Neuronal stem cell (in vitro differentiated cells): Measurements from ENCODE around the gene MMP27.

ENCODE experiments used
- DNase-seq: peaks from one replicate; pipeline ENCODE4 v3.0.0-alpha.2; 2013; ENCODE audit warnings: low spot score
- H2AFZ ChIP-seq: one replicate; pipeline ENCODE4 v1.6.1; 2013; ENCODE audit warnings: mild to moderate bottlenecking, low read length, inconsistent platforms
- H2AK5ac ChIP-seq: 2 replicates; pipeline ENCODE4 v1.6.1; 2013; ENCODE audit warnings: low read depth, mild to moderate bottlenecking, inconsistent platforms, low read length, moderate library complexity, mixed read lengths
- H2BK120ac ChIP-seq: 2 replicates; pipeline ENCODE4 v1.6.1; 2013; ENCODE audit warnings: low read depth, mild to moderate bottlenecking, inconsistent platforms, low read length, moderate library complexity, mixed read lengths
- H2BK12ac ChIP-seq: one replicate; pipeline ENCODE4 v1.6.1; 2013; ENCODE audit warnings: low read length, inconsistent platforms
- H2BK15ac ChIP-seq: 2 replicates; pipeline ENCODE4 v1.6.1; 2013; ENCODE audit warnings: mild to moderate bottlenecking, low read length, inconsistent platforms, mixed read lengths
- H2BK5ac ChIP-seq: one replicate; pipeline ENCODE4 v1.6.1; 2013; ENCODE audit warnings: inconsistent platforms, mild to moderate bottlenecking, low read length, moderate library complexity
- H3K14ac ChIP-seq: one replicate; pipeline ENCODE4 v1.6.1; 2013; ENCODE audit warnings: low read length, inconsistent platforms
- H3K18ac ChIP-seq: 2 replicates; pipeline ENCODE4 v1.6.1; 2013; ENCODE audit warnings: low read length, inconsistent platforms
- H3K23ac ChIP-seq: 2 replicates; pipeline ENCODE4 v1.6.1; 2013; ENCODE audit warnings: low read depth, mild to moderate bottlenecking, mixed read lengths, low read length, inconsistent platforms; ENCODE audit not compliant: poor library complexity
- H3K27ac ChIP-seq: replicated peaks from 3 replicates; pipeline ENCODE4 v1.5.1; 2013; ENCODE audit warnings: low read length, inconsistent platforms
- H3K27me3 ChIP-seq, 3 experiments: 2 replicates each; pipeline ENCODE4 v1.6.1; 2013; ENCODE audit warnings: low read length in 3 of 3, mild to moderate bottlenecking in 2 of 3, inconsistent platforms in 1 of 3, low read depth in 1 of 3, mixed read lengths in 1 of 3, moderate library complexity in 1 of 3; ENCODE audit not compliant: control insufficient read depth in 3 of 3, insufficient read depth in 3 of 3
- H3K36me3 ChIP-seq, 2 donors: replicated peaks in 1 of 2; 2 replicates each; pipeline ENCODE4 v1.6.1; 2013; ENCODE audit warnings: low read length in 2 of 2; ENCODE audit not compliant: control insufficient read depth in 2 of 2, insufficient read depth in 2 of 2
- H3K4ac ChIP-seq: 2 replicates; pipeline ENCODE4 v1.6.1; 2013; ENCODE audit warnings: inconsistent platforms, mild to moderate bottlenecking, low read length, moderate library complexity
- H3K4me1 ChIP-seq, 2 donors: 1 replicate in 1 of 2; 2 replicates in 1 of 2; pipeline ENCODE4 v1.6.1; 2013; ENCODE audit warnings: low read length in 2 of 2, low read depth in 1 of 2; ENCODE audit not compliant: control insufficient read depth in 2 of 2, insufficient read depth in 1 of 2
- H3K4me2 ChIP-seq: one replicate; pipeline ENCODE4 v1.6.1; 2013; ENCODE audit warnings: mild to moderate bottlenecking, low read length, inconsistent platforms; ENCODE audit not compliant: insufficient read depth, poor library complexity, severe bottlenecking
- H3K4me3 ChIP-seq, 2 donors: 2 replicates each; pipeline ENCODE4 v1.5.1; 2013; ENCODE audit warnings: low read length in 2 of 2, mild to moderate bottlenecking in 2 of 2, inconsistent platforms in 1 of 2, moderate library complexity in 1 of 2
- H3K79me1 ChIP-seq: one replicate; pipeline ENCODE4 v1.6.1; 2013; ENCODE audit warnings: low read depth, mild to moderate bottlenecking, inconsistent platforms, low read length, moderate library complexity
- H3K9ac ChIP-seq: one replicate; pipeline ENCODE4 v1.6.1; 2013; ENCODE audit warnings: mild to moderate bottlenecking, low read depth, low read length, inconsistent platforms; ENCODE audit not compliant: poor library complexity
- H3K9me3 ChIP-seq, 2 donors: replicated peaks in 1 of 2; 2 replicates each; pipeline versions ENCODE3 to v1.6.1; 2013; ENCODE audit warnings: low read length in 2 of 2, mild to moderate bottlenecking in 2 of 2, inconsistent platforms in 1 of 2, low read depth in 1 of 2, mixed read lengths in 1 of 2, moderate library complexity in 1 of 2; ENCODE audit not compliant: control insufficient read depth in 2 of 2, insufficient read depth in 1 of 2
- H4K8ac ChIP-seq: one replicate; pipeline ENCODE4 v1.6.1; 2013; ENCODE audit warnings: low read depth, mild to moderate bottlenecking, inconsistent platforms, low read length, moderate library complexity
- H4K91ac ChIP-seq: one replicate; pipeline ENCODE4 v1.6.1; 2013; ENCODE audit warnings: low read length, low read depth, mild to moderate bottlenecking, inconsistent platforms; ENCODE audit not compliant: poor library complexity
- WGBS, 2 donors: extraction: QIAGEN DNeasy Blood & Tissue Kit; methylation state at CpG; one replicate each; pipeline ENCODE4 v1.1.7; 2013; ENCODE audit warnings: missing lambda C conversion rate in 2 of 2, mixed read lengths in 1 of 2; ENCODE audit not compliant: insufficient read length in 2 of 2, insufficient replicate concordance in 1 of 2; ENCODE audit errors: extremely low coverage in 2 of 2; 5-methylcytosine and 5-hydroxymethylcytosine counted together

The MMP27 gene

DNA sequence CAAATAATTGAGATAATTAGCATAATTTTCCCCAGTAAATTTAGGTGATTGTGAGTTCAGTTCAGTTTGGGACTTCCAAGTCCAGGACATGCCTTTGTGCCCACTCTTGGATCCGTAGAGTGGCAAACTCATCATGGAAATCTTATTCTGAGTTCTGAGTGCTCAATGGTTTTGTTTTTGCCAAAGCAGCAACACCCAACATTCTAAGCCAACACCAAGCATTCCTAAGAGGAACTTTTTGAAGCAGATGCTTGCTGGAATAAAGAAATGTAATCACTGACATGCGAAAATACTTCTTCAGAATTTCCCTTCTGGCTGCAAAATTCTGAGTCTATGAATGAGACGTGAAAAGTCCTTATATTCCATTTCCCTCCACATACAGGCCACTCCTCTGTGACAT is 10.4 kb downstream of the MMP27 start:
- H3K4me1 ChIP-seq, result no peaks in the 10 kb centered on the region
- H3K9me3 ChIP-seq, result no peaks in the 10 kb centered on the region
- H3K36me3 ChIP-seq, result no peaks in the 10 kb centered on the region
- H3K4me3 ChIP-seq, result no peak overlapping the region
- H3K4me2 ChIP-seq, result no peak overlapping the region
- no peak overlapping the region for H3K18ac ChIP-seq
- H2AFZ ChIP-seq, result no peak overlapping the region
- WGBS, 2 donors, result no CpG with 5 or more reads among the region's 3 CpGs
- no peak overlapping the region for H3K9ac ChIP-seq
- no peak overlapping the region for H3K23ac ChIP-seq
- no peak overlapping the region for H4K8ac ChIP-seq
- H3K27me3 ChIP-seq, result no peaks in the 10 kb centered on the region
- no peak for DNase-seq
- H3K4ac ChIP-seq, result no peak overlapping the region
- no peak overlapping the region for H2BK15ac ChIP-seq
- H2BK12ac ChIP-seq, result no peak overlapping the region
- H4K91ac ChIP-seq, result no peak overlapping the region
- H3K27ac ChIP-seq, result no peak overlapping the region
- no peak overlapping the region for H2AK5ac ChIP-seq
- no peaks in the 10 kb centered on the region for H3K79me1 ChIP-seq
- H3K14ac ChIP-seq, result no peak overlapping the region
- H2BK120ac ChIP-seq, result no peak overlapping the region
- no peak overlapping the region for H2BK5ac ChIP-seq

DNA sequence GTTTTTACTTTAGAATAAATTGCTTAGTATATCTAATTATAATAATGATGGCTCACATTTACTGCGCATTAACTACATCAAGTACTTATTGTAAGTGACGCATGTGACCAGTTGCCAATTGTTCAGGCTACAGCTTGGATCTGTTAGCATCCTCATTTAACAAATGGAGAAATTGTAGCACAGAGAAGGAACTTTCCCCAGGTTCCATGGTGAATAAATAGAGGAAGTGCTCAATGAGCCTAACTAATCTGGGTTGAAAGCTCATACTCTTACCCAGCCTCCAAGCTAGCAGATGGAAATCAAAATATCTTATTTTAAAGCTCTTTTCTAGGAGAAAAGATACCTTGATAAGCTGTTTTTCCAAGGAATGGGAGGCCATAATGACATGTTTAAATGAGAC is 19.8 kb downstream of the MMP27 start:
- no peak overlapping the region for H2AFZ ChIP-seq
- H3K23ac ChIP-seq, result no peak overlapping the region
- H3K79me1 ChIP-seq, result no peaks in the 10 kb centered on the region
- WGBS, 2 donors, result no CpG with 5 or more reads among the region's 2 CpGs
- no peak overlapping the region for H2BK5ac ChIP-seq
- H2BK12ac ChIP-seq, result no peak overlapping the region
- no peaks in the 10 kb centered on the region for H3K4me1 ChIP-seq
- no peaks in the 10 kb centered on the region for H3K27me3 ChIP-seq
- H3K4ac ChIP-seq, result no peak overlapping the region
- no peak overlapping the region for H4K91ac ChIP-seq
- H3K9ac ChIP-seq, result no peak overlapping the region
- no peak overlapping the region for H3K4me2 ChIP-seq
- no peak overlapping the region for H3K27ac ChIP-seq
- DNase-seq, result no peak
- H4K8ac ChIP-seq, result no peak overlapping the region
- no peak overlapping the region for H2AK5ac ChIP-seq
- H2BK15ac ChIP-seq, result no peak overlapping the region
- H3K36me3 ChIP-seq, result no peaks in the 10 kb centered on the region
- no peak overlapping the region for H2BK120ac ChIP-seq
- H3K9me3 ChIP-seq, result no peaks in the 10 kb centered on the region
- H3K18ac ChIP-seq, result no peak overlapping the region
- H3K14ac ChIP-seq, result no peak overlapping the region
- H3K4me3 ChIP-seq, result no peak overlapping the region

DNA sequence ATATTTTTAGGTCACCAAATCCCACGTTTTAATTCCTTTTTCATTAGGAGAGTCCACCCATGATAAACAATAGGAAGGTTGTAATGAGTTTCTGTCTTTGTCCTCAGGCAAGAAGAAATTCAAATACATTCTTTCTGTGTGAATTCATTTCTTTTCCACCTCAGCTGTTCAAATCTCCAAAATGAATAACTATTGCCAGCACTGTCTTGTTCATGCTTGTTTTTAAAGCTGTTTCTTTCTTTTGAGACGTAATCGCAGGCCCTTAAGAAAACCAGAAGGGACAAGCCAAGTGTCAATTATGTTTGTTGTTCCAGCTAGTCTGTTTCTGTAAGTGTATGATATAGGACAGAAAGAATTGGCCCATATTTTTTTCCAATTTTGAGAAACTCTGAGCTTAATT is 20.2 kb downstream of the MMP27 start:
- no peak overlapping the region for H3K4ac ChIP-seq
- no peak overlapping the region for H4K91ac ChIP-seq
- H4K8ac ChIP-seq, result no peak overlapping the region
- H3K14ac ChIP-seq, result no peak overlapping the region
- H3K4me3 ChIP-seq, result no peak overlapping the region
- no peak overlapping the region for H3K27ac ChIP-seq
- no CpG with 5 or more reads among the region's 3 CpGs for WGBS, 2 donors
- no peaks in the 10 kb centered on the region for H3K27me3 ChIP-seq
- no peak overlapping the region for H2BK5ac ChIP-seq
- H3K9me3 ChIP-seq, result no peaks in the 10 kb centered on the region
- no peaks in the 10 kb centered on the region for H3K36me3 ChIP-seq
- no peaks in the 10 kb centered on the region for H3K79me1 ChIP-seq
- H2BK12ac ChIP-seq, result no peak overlapping the region
- DNase-seq, result no peak
- H2AFZ ChIP-seq, result no peak overlapping the region
- no peak overlapping the region for H2BK15ac ChIP-seq
- H3K9ac ChIP-seq, result no peak overlapping the region
- H3K23ac ChIP-seq, result no peak overlapping the region
- H3K4me1 ChIP-seq, result no peaks in the 10 kb centered on the region
- no peak overlapping the region for H3K4me2 ChIP-seq
- no peak overlapping the region for H2AK5ac ChIP-seq
- no peak overlapping the region for H2BK120ac ChIP-seq
- H3K18ac ChIP-seq, result no peak overlapping the region

DNA sequence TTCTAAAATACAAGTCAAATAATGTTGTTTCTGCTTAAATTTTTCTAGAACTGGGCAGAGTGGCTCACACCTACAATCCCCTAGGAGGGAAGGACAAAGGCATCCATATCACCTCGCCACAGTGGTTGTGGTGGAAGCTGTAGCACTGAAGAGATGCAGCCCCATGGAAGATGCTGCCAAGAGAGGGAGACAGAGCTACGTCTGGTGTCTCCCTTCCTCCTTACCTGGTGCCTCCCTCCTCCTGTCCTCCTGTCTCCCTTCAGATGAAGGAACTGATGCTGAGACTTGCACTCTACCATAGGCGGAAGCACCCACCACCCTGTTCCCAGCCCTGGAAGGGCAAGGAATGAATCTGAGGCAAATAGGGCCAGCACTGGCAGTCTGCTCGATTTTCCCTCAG is 22.3 kb downstream of the MMP27 start:
- Histone ChIP-seq H3K18ac (no peak overlapping the region), H3K4me1 (no peaks in the 10 kb centered on the region), H2AFZ (no peak overlapping the region), H3K9me3 (no peaks in the 10 kb centered on the region), H3K4me2 (no peak overlapping the region), H3K4ac (no peak overlapping the region), H4K8ac (no peak overlapping the region), H2BK5ac (no peak overlapping the region), H2BK12ac (no peak overlapping the region), H3K27me3 (no peaks in the 10 kb centered on the region), H3K4me3 (no peak overlapping the region), H2BK15ac (no peak overlapping the region), H2BK120ac (no peak overlapping the region), H2AK5ac (no peak overlapping the region), H3K23ac (no peak overlapping the region), H3K14ac (no peak overlapping the region), H3K27ac (no peak overlapping the region), H3K9ac (no peak overlapping the region), H3K79me1 (no peaks in the 10 kb centered on the region), H4K91ac (no peak overlapping the region), H3K36me3 (no peaks in the 10 kb centered on the region)
- DNase-seq, result no peak
- no CpG with 5 or more reads among the region's 4 CpGs for WGBS, 2 donors
